Ishikawa (cell line): ENCODE measurements around the gene MRPS21.
A peak's percentile ranks its signal among the peaks of the same experiment; 100 is the strongest.

Experiments
- CEBPB ChIP-seq: IDR thresholded peaks from 2 replicates; pipeline ENCODE4 v1.6.1; 2012
- CREB1 ChIP-seq: IDR thresholded peaks from 2 replicates; pipeline ENCODE4 v1.6.1; 2012; ENCODE audit warnings: low read depth
- EGR1 ChIP-seq: IDR thresholded peaks from 2 replicates; pipeline ENCODE4 v1.6.1; 2012
- EP300 ChIP-seq: IDR thresholded peaks from 2 replicates; pipeline ENCODE4 v1.6.1; 2012; ENCODE audit warnings: borderline replicate concordance
- FOXM1 ChIP-seq: IDR thresholded peaks from 2 replicates; pipeline ENCODE4 v1.6.1; 2012; ENCODE audit warnings: low read depth, borderline replicate concordance
- MAX ChIP-seq: IDR thresholded peaks from 2 replicates; pipeline ENCODE4 v1.6.1; 2012
- NFIC ChIP-seq: IDR thresholded peaks from 2 replicates; pipeline ENCODE4 v1.6.1; 2012
- RAD21 ChIP-seq: IDR thresholded peaks from 2 replicates; pipeline ENCODE4 v1.6.1; 2012; ENCODE audit warnings: low read depth
- REST ChIP-seq: IDR thresholded peaks from 2 replicates; pipeline ENCODE4 v1.6.1; 2012; ENCODE audit warnings: low read depth, mild to moderate bottlenecking
- TAF1 ChIP-seq: IDR thresholded peaks from 2 replicates; pipeline ENCODE4 v1.6.1; 2012; ENCODE audit warnings: low read depth, mild to moderate bottlenecking
- TCF12 ChIP-seq: IDR thresholded peaks from 2 replicates; pipeline ENCODE4 v1.6.1; 2012; ENCODE audit warnings: low read depth
- TEAD4 ChIP-seq: IDR thresholded peaks from 2 replicates; pipeline ENCODE4 v1.6.1; 2012
- USF1 ChIP-seq: IDR thresholded peaks from 2 replicates; pipeline ENCODE4 v1.6.1; 2012
- YY1 ChIP-seq: IDR thresholded peaks from 2 replicates; pipeline ENCODE4 v1.6.1; 2012; ENCODE audit warnings: low read depth
- ZBTB7A ChIP-seq: IDR thresholded peaks from 2 replicates; pipeline ENCODE4 v1.6.1; 2012; ENCODE audit warnings: low read depth

MRPS21 gene

GRCh38 chr1:150293433-150294253 is at the start of gene MRPS21:
TSS of gene MRPS21 (plus strand) at chr1:150293861. CDS start at chr1:150294367, 506 bp downstream.
- TF ChIP-seq YY1 (0 out of 2 replicates have a peak, but pooled peaks have one; percentile 9), EP300 (no peak), REST (no peak), CREB1 (peak; percentile 67), MAX (peak; percentile 73), TAF1 (peak; percentile 78)

- no peak for TF ChIP-seq TAF1
- no peak for TF ChIP-seq MAX
- no peak for TF ChIP-seq REST
- no peak for TF ChIP-seq EP300
- TF ChIP-seq EGR1, result no peak
- TF ChIP-seq USF1, result no peak
These were observed 43.7 kb upstream of the MRPS21 start for GRCh38 chr1:150249936-150250335.

- no peak for TF ChIP-seq NFIC
- no peak for TF ChIP-seq ZBTB7A
- no peak for TF ChIP-seq CREB1
- TF ChIP-seq RAD21, result no peak
- TF ChIP-seq TCF12, result no peak
- no peak for TF ChIP-seq CEBPB
- no peak for TF ChIP-seq YY1
- no peak for TF ChIP-seq REST
- no peak for TF ChIP-seq FOXM1
- no peak for TF ChIP-seq EP300
- no peak for TF ChIP-seq USF1
These were observed 37.5 kb upstream of the MRPS21 start for GRCh38 chr1:150256198-150256553.

- TF ChIP-seq YY1, result no peak
- no peak for TF ChIP-seq TEAD4
- no peak for TF ChIP-seq ZBTB7A
- no peak for TF ChIP-seq TCF12
- no peak for TF ChIP-seq TAF1
These were observed 36.9 kb upstream of the MRPS21 start for GRCh38 chr1:150256554-150257341.
